Kidney epithelial cell (primary cell): ENCODE measurements around the gene WNT7B. TPM values are rescaled to one million over a fixed set of nuclear protein-coding genes. Genes with fewer than 3 reads are reported as not detected.
"Not testable (repeated sequence)": the region's sequence is repeated elsewhere in the genome, so short reads cannot be mapped to it uniquely, and the experiment has no call there.

ENCODE experiments used
- DNase-seq: peaks from one replicate; pipeline ENCODE4 v3.0.0-alpha.2; 2010; ENCODE audit warnings: low read depth
- H3K27me3 ChIP-seq: 2 replicates; pipeline ENCODE4 v1.6.0; 2011; ENCODE audit warnings: low read length; ENCODE audit not compliant: control insufficient read depth, insufficient read depth
- H3K36me3 ChIP-seq: 2 replicates; pipeline ENCODE4 v1.5.1; 2011; ENCODE audit warnings: low read length; ENCODE audit not compliant: control insufficient read depth, insufficient read depth
- H3K4me3 ChIP-seq: 2 replicates; pipeline ENCODE4 v1.5.1; 2011; ENCODE audit warnings: low read depth, mild to moderate bottlenecking, control low read depth, low read length
- total RNA-seq: library from RNA; depleted of rRNA; stranded (reverse); fragments of >200 nt; gene quantifications from 2 replicates; pipeline ENCODE4 v1.2.3, GENCODE V29; 2015
- TF ChIP-seq, protein P1 (sequence below): IDR thresholded peaks from 2 replicates; pipeline ENCODE4 v1.5.1; 2011; ENCODE audit warnings: mild to moderate bottlenecking, moderate library complexity, low read length, control low read depth, inconsistent platforms; ENCODE audit not compliant: insufficient read depth, poor library complexity, severe bottlenecking

The WNT7B gene
- total RNA-seq, 1 donor from 2014 or later = 15.3 TPM

DNA sequence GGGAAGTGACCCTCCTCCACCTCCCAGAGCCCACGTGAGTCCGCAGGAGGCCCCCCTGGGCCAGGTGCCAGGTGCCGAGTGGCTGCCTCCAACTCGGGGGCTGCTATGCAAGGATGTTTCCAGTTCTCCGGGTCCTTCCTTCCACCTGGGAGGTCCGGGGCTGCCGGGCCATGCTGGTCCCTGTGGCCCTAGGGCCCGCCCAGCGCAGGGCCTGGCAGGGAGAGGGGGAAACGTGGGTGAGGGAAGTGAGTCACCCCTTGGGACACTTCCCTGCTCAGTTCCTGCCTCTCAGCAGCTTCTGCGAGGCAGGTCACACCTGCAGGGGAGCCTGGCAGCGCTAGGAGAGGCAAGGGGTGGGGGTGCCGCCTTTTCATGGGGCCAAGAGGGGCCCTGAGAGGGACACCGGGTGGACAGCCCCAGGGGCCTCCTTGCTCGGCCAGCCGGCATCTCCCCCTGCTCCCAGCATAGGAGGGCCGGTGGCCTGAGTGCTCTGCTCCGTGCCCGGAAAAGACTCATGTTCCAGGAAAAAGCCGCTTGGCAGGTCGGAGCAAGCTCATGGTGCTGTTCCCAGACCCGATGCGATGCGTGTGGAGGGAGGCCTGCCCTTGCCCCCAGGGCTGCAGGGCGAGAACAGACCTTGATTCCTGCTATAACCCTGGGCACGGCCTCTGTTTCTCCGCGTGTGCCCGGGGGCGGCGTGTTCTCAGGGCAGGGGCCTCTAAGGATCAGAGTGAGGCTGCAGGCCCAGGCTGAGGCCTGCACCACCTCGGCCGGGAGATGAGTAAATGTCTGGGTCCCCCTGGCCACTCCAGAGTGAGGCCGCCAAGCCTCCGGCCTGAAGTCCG, 30.3 kb upstream of the WNT7B start:
- no peak overlapping the region for H3K4me3 ChIP-seq
- DNase-seq = peak; percentile 72
- no peaks in the 10 kb centered on the region for H3K27me3 ChIP-seq
- no peaks in the 10 kb centered on the region for H3K36me3 ChIP-seq
- TF ChIP-seq, protein P1, sequence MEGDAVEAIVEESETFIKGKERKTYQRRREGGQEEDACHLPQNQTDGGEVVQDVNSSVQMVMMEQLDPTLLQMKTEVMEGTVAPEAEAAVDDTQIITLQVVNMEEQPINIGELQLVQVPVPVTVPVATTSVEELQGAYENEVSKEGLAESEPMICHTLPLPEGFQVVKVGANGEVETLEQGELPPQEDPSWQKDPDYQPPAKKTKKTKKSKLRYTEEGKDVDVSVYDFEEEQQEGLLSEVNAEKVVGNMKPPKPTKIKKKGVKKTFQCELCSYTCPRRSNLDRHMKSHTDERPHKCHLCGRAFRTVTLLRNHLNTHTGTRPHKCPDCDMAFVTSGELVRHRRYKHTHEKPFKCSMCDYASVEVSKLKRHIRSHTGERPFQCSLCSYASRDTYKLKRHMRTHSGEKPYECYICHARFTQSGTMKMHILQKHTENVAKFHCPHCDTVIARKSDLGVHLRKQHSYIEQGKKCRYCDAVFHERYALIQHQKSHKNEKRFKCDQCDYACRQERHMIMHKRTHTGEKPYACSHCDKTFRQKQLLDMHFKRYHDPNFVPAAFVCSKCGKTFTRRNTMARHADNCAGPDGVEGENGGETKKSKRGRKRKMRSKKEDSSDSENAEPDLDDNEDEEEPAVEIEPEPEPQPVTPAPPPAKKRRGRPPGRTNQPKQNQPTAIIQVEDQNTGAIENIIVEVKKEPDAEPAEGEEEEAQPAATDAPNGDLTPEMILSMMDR = no peak

DNA sequence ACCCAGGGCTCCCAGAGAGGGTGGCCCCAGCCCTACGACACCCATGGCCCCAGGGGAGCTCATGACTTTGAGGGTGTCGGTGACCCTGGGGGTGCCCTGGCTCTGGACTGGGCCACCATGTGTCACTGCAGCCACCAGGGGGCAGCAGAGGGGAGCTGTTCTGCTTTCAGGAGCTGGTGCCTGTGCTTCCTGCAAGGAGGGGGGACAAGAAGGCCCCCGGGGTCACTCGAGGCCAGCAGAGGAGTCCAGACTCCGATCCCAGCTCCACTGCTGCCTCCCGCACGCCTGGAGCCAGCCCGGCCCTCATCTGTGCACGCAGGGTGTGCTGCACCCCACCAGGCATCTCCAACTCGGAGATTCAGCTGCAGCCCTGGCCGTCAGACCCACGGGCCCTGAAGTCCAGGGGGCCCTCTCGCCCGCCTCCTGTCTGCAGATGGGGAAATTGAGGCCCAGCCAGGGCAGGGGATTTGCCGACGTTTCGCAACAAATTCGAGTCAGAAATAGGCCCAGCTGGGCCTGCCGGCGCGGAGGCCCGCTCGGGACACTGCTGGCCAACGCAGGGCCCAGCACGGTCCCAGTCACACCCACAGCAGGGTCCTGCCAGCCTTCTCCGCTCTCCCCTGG, 29.5 kb upstream of the WNT7B start:
- no peak overlapping the region for H3K4me3 ChIP-seq
- H3K36me3 ChIP-seq = no peaks in the 10 kb centered on the region
- DNase-seq = peak; percentile 52
- TF ChIP-seq, protein P1 = peak; percentile 94
- no peaks in the 10 kb centered on the region for H3K27me3 ChIP-seq

DNA sequence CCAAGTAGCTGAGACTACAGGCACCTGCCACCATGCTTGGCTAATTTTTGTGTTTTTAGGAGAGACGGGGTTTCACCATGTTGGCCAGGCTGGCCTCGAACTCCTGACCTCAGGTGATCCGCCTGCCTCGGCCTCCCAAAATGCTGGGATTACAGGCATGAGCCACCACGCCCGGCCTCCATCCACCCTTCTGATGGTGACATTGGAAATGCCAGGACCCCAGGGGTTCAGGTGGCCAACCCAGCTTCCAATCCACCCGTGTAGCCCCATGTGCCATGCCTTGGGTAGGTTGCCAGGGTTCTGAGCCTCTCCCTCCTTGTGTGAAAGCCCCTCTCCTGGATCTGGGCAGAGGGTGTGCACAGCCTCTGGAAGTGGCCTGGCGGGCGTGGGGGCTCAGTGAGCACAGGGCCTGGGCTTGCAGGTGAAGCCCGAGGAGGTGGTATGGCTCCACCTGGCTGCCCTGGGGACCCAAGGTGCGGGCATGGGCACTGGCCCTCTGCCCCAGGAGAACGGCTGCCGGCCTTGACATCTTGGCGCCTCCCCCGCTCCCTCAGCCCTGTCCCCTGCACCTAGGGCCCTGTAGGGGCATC, 28.2 kb upstream of the WNT7B start:
- H3K27me3 ChIP-seq, DNase-seq, H3K4me3 ChIP-seq, H3K36me3 ChIP-seq: not testable (repeated sequence)

DNA sequence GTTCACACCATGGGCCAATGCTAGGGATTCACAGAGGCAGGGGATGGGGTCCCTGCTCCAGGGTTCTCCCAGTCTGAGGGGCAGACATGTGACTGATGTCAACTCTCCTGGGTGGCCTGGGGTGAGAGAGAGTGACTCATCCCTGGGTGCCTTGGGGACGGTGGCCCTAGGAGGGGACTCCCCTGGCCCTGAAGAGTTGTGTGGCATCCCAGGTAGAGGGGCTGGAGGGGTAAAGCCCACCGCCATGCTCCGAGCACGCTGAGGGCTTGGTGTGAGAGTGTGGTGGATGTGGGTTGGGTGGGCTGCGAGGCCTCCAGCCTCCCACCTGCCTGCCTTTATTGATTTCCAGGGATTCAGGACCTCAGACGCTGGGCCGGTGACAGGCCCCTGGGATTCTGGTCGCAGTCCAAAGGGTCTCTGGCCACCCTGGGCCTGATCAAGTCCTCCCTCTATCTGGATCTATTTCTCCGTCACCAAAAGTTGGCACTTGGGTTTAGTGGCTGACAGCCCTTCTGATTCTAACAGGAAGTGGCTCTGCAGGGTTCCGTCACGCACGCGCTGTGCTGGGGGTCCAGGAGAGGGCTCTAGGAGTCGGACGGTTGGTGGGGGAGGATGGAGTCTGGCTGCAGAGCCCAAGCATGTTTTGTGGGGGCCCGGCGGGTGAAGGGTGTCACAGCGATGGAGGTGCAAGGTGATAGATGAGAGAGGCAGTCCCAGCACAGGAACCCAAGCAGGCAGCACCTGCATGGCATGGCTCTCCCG, 27.3 kb upstream of the WNT7B start:
- DNase-seq = no peak
- no peak overlapping the region for H3K4me3 ChIP-seq
- TF ChIP-seq, protein P1 = no peak
- no peaks in the 10 kb centered on the region for H3K27me3 ChIP-seq
- no peaks in the 10 kb centered on the region for H3K36me3 ChIP-seq

DNA sequence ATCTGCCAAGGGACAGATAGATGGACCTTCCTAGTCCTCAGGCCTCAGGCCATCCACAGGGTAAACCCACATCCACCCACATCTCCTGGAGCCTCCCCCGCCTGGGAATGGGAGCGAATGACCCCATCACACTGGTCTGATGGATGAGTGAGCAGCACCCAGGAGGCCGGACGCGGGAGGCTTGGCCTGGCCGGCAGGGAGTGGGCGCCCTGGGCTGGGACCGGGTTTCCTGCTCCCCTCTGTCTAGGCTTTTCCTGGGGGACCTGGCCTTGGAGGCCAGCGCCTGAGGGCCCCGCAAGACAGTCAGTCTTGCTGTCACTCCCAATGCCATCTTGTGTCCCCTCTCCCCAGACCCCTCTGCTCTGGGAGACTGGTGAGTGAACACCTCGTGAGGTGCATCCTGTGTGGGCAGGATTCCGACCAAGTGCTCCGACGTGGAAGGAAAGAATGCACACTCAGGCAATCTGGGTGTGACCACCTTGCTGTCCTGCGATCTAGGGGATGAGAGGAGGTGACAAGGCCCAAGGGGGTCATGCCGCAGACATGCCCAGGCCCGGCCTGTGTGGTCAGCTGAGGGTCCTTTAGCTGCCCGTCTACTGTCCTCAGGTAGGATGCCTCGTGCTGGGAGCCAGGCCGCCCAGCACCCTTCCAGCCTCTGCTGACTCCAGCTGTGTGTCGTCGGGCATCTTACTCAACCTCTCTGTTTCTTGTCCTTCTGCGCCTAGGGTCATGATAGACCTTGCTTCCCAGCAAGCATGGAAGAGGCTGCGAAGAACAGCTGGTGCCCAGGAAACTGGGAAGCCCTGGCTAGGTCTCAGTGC, 26.5 kb upstream of the WNT7B start:
- Histone ChIP-seq H3K27me3 (no peaks in the 10 kb centered on the region), H3K4me3 (no peak overlapping the region), H3K36me3 (no peaks in the 10 kb centered on the region)
- no peak for DNase-seq
- TF ChIP-seq, protein P1 = no peak
